HL-60 (cell line): ENCODE measurements around the gene CABLES2.

Experiments
- DNase-seq, 2 experiments: peaks; one replicate each; pipeline ENCODE4 v3.0.0-alpha.2; 2010 to 2020; ENCODE audit warnings: low read depth in 1 of 2, low spot score in 1 of 2
- H3K27ac ChIP-seq: fragments of 250-450 bp; sonication (Bioruptor Pico); replicated peaks from 2 replicates; pipeline ENCODE4 v1.5.1; 2020; ENCODE audit warnings: mild to moderate bottlenecking, moderate library complexity
- H3K27me3 ChIP-seq: fragments of 250-450 bp; sonication (Bioruptor Pico); 2 replicates; pipeline ENCODE4 v1.5.1; 2021; ENCODE audit warnings: mild to moderate bottlenecking, moderate library complexity; ENCODE audit not compliant: insufficient read depth, poor library complexity, severe bottlenecking
- H3K4me3 ChIP-seq: replicated peaks from 2 replicates; pipeline ENCODE4 v1.5.1; 2011; ENCODE audit warnings: mild to moderate bottlenecking, control low read depth, low read length; ENCODE audit not compliant: insufficient read depth
- CTCF ChIP-seq: IDR thresholded peaks from one replicate; pipeline ENCODE4 v1.5.1; 2011; ENCODE audit warnings: low read length, control low read depth, inconsistent platforms; ENCODE audit not compliant: insufficient read depth
- GABPA ChIP-seq: IDR thresholded peaks from 2 replicates; pipeline ENCODE4 v1.6.1; 2012; ENCODE audit warnings: low read depth
- POLR2AphosphoS5 ChIP-seq: IDR thresholded peaks from 2 replicates; pipeline ENCODE4 v1.6.1; 2012; ENCODE audit warnings: low read depth
- REST ChIP-seq: IDR thresholded peaks from 2 replicates; pipeline ENCODE4 v1.6.1; 2012; ENCODE audit warnings: low read depth; ENCODE audit not compliant: insufficient replicate concordance
- SPI1 ChIP-seq: IDR thresholded peaks from 2 replicates; pipeline ENCODE4 v1.6.1; 2012; ENCODE audit warnings: low read depth, mild to moderate bottlenecking, borderline replicate concordance

Gene CABLES2

GRCh38 chr20:62347151-62347404 is 60.0 kb downstream of the CABLES2 start:
- Histone ChIP-seq H3K27ac (no peak overlapping the region), H3K4me3 (no peak overlapping the region), H3K27me3 (no peaks in the 10 kb centered on the region)
- TF ChIP-seq CTCF (no peak), GABPA (no peak), POLR2AphosphoS5 (no peak), REST (no peak)
- DNase-seq: no peak

- no peak for DNase-seq
- Histone ChIP-seq H3K27ac (no peak overlapping the region), H3K4me3 (no peak overlapping the region), H3K27me3 (no peaks in the 10 kb centered on the region)
- no peak for TF ChIP-seq SPI1
- no peak for TF ChIP-seq GABPA
- no peak for TF ChIP-seq POLR2AphosphoS5
- TF ChIP-seq REST: no peak
- TF ChIP-seq CTCF: no peak
Observed at GRCh38 chr20:62346398-62347150, 60.5 kb downstream of the CABLES2 start.

- Histone ChIP-seq H3K27me3 (no peaks in the 10 kb centered on the region), H3K4me3 (no peak overlapping the region), H3K27ac (no peak overlapping the region)
- DNase-seq: no peak
- TF ChIP-seq SPI1 (no peak), GABPA (no peak), REST (no peak), POLR2AphosphoS5 (no peak), CTCF (no peak)
Observed at GRCh38 chr20:62345681-62346370, 61.3 kb downstream of the CABLES2 start.
